Cardiac muscle cell (in vitro differentiated cells and primary cell): Measurements from ENCODE around the gene UBE3D. TPM values are rescaled to one million over a fixed set of nuclear protein-coding genes. Genes with fewer than 3 reads are reported as not detected.
"Not testable (repeated sequence)": the region's sequence is repeated elsewhere in the genome, so short reads cannot be mapped to it uniquely, and the experiment has no call there.

Experiments
- DNase-seq, 2 donors: peaks; one replicate each; pipeline versions ENCODE4 v3.0.0 to v3.0.0-alpha.2; 2010 to 2017; ENCODE audit warnings: low read depth in 1 of 2, low spot score in 1 of 2
- H3K27ac ChIP-seq: fragments of 200-600 bp; sonication (generic); 2 replicates; pipeline ENCODE4 v1.5.1; 2016
- H3K27me3 ChIP-seq: fragments of 200-600 bp; sonication (generic); 2 replicates; pipeline ENCODE4 v1.6.0; 2016; ENCODE audit warnings: control low read depth
- H3K36me3 ChIP-seq: fragments of 200-600 bp; sonication (generic); 2 replicates; pipeline ENCODE4 v1.5.1; 2016; ENCODE audit warnings: control low read depth
- H3K4me1 ChIP-seq: fragments of 200-600 bp; sonication (generic); 2 replicates; pipeline ENCODE4 v1.8.1; 2017; ENCODE audit warnings: low read depth, mild to moderate bottlenecking, mixed run types
- H3K4me3 ChIP-seq: fragments of 200-600 bp; sonication (generic); 2 replicates; pipeline ENCODE4 v1.5.1; 2016; ENCODE audit warnings: mild to moderate bottlenecking
- H3K9me3 ChIP-seq: fragments of 200-600 bp; sonication (generic); 2 replicates; pipeline ENCODE4 v1.5.1; 2017; ENCODE audit warnings: low read depth, mild to moderate bottlenecking, control low read depth
- polyA plus RNA-seq: library from polyadenylated mRNA; unstranded; fragments of >200 nt; fragmentation: Nextera tagmentation; extraction: Ambion mirVana; gene quantifications from 2 replicates; pipeline ENCODE4 v1.2.1, GENCODE V29; 2016
- total RNA-seq: library from RNA; depleted of rRNA; stranded (reverse); fragments of >200 nt; gene quantifications from 2 replicates; pipeline ENCODE4 v1.2.3, GENCODE V29; 2016
- TF ChIP-seq, protein P1 (sequence below): IDR thresholded peaks from 2 replicates; pipeline ENCODE4 v1.5.1; 2012; ENCODE audit warnings: low read depth, mild to moderate bottlenecking, low read length

UBE3D gene
- total and polyA plus RNA-seq, 2 experiments from 2014 or later: 14.5 to 19.5 TPM

GRCh38 chr6:83038246-83038645 lies 27.4 kb downstream of the UBE3D start:
- Histone ChIP-seq H3K4me1 (peaks cover 7% of the 10 kb centered on the region), H3K9me3 (no peaks in the 10 kb centered on the region), H3K27me3 (no peaks in the 10 kb centered on the region), H3K36me3 (no peaks in the 10 kb centered on the region), H3K27ac (no peak overlapping the region), H3K4me3 (no peak overlapping the region)
- TF ChIP-seq, protein P1, sequence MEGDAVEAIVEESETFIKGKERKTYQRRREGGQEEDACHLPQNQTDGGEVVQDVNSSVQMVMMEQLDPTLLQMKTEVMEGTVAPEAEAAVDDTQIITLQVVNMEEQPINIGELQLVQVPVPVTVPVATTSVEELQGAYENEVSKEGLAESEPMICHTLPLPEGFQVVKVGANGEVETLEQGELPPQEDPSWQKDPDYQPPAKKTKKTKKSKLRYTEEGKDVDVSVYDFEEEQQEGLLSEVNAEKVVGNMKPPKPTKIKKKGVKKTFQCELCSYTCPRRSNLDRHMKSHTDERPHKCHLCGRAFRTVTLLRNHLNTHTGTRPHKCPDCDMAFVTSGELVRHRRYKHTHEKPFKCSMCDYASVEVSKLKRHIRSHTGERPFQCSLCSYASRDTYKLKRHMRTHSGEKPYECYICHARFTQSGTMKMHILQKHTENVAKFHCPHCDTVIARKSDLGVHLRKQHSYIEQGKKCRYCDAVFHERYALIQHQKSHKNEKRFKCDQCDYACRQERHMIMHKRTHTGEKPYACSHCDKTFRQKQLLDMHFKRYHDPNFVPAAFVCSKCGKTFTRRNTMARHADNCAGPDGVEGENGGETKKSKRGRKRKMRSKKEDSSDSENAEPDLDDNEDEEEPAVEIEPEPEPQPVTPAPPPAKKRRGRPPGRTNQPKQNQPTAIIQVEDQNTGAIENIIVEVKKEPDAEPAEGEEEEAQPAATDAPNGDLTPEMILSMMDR: no peak
- DNase-seq: no peak

DNA sequence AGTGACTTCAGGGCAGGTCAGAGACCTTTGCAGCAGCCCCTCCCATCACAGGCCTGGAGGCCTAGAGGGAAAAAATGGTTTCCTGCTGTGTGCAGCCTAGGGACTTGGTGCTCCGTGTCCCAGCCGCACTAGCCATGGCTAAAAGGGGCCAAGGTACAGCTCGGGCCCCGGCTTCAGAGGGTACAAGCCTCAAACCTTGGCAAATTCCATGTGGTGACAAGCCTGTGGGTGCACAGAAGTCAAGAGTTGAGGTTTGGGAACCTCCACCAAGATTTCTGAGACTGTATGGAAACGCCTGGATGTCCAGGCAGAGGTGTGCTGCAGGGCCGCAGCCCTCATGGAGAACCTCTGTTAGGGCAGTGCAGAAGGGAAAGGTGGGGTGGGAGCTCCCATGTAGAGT lies 34.0 kb downstream of the UBE3D start:
- H3K27ac ChIP-seq: no peak overlapping the region
- peaks cover 4% of the 10 kb centered on the region for H3K36me3 ChIP-seq
- H3K27me3 ChIP-seq: no peaks in the 10 kb centered on the region
- no peaks in the 10 kb centered on the region for H3K4me1 ChIP-seq
- no peak for DNase-seq
- H3K4me3 ChIP-seq: no peak overlapping the region
- H3K9me3 ChIP-seq: no peaks in the 10 kb centered on the region
- TF ChIP-seq, protein P1: no peak

DNA sequence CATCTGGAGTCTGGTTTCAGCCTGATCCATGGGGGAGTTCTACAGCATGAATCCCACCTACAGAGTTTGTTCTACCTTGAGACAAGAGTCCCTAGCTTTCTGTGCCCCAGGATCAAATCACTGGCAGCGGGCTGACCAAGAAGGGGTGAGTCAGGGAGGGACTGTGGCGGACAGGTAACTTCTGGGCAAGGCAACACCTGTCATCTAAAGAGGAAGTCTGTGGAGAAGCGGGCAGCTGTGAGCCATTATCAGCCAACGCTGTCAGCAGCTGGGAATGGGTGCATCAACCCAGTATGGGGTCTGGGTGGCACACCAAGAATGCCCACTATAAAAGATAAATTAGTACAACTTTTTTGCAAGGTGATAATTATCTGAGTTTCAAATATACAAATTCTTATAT lies 45.9 kb downstream of the UBE3D start:
- Histone ChIP-seq H3K9me3 (no peaks in the 10 kb centered on the region), H3K4me3 (no peak overlapping the region), H3K27ac (no peak overlapping the region), H3K36me3 (peaks cover 17% of the 10 kb centered on the region), H3K4me1 (no peaks in the 10 kb centered on the region), H3K27me3 (no peaks in the 10 kb centered on the region)
- no peak for DNase-seq
- TF ChIP-seq, protein P1: no peak

DNA sequence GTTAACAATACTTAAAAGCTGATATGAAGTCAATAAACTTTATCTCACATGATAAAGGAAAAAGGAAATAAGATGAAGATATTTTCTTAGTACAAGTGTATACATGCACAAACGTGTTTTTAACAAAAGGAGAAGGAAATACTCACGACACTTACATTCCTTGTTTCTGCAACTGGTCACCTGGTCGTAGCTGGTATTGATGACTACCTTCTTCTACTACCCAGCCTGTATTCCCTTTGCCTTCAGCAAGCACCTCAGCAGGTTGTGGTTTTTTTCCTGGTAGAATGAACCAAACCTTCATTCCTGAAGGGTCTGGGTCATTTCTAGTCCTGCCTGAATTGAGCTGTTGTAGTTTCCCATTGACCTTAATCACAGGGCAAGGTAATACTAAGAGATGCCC lies 54.5 kb downstream of the UBE3D start:
- H3K27ac ChIP-seq, H3K27me3 ChIP-seq, H3K9me3 ChIP-seq, H3K36me3 ChIP-seq, H3K4me3 ChIP-seq, DNase-seq, H3K4me1 ChIP-seq: not testable (repeated sequence)

DNA sequence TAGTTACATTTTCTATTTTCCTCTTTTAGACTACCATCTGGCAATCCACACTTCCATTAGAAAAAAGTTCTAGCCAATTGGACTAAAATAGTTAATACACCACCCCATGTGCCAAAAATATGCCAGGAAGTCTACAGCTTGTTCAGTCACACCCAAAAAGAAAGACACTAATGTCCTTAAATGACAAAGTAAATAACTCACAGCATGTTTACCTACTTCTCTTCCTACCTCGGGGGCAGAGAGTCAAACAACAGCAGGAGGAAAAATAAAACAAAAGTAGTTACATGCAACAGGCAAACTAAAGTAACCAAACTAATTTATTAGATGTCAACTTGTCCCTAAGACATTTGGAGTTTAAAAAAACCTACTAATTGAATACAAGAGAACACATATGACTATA lies 57.0 kb downstream of the UBE3D start:
- DNase-seq: no peak
- no peaks in the 10 kb centered on the region for H3K9me3 ChIP-seq
- no peaks in the 10 kb centered on the region for H3K27me3 ChIP-seq
- no peak overlapping the region for H3K27ac ChIP-seq
- TF ChIP-seq, protein P1: no peak
- no peak overlapping the region for H3K4me3 ChIP-seq
- H3K36me3 ChIP-seq: peaks cover 3% of the 10 kb centered on the region
- no peaks in the 10 kb centered on the region for H3K4me1 ChIP-seq

DNA sequence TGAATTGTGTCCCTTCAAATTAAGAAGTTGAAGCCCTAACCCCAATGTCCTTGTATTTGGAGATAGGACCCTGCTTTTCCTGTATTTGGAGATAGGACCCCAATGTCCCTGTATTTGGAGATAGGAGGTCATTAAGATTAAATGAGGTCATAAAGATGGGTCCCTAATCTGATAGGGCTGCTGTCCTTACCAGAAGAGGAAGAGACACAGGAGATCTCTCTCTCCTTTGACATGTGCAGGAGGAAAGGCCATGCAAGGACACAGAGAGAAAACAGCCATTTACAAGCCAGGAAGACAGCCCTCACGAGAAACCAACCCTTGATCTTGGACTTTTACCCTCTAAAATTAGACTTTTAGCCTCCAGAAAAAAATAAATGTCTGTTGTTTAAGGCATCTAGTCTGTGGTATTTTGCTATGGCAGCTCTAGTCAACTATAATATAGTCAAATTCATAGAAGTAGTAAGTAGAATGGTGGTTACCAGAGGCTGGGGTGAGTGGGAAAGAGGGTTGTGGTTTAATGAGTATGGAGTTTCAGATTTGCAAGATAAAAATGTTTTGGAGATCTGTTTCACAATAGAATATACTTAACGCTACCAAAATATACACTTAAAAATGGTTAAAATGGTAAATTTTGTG lies 59.3 kb downstream of the UBE3D start:
- Histone ChIP-seq H3K27me3 (no peaks in the 10 kb centered on the region), H3K9me3 (no peaks in the 10 kb centered on the region), H3K4me1 (no peaks in the 10 kb centered on the region), H3K4me3 (no peak overlapping the region), H3K36me3 (peaks cover 3% of the 10 kb centered on the region), H3K27ac (no peak overlapping the region)
- no peak for DNase-seq
- TF ChIP-seq, protein P1: no peak
